Measurements from ENCODE around the gene TPT1. TPM values are rescaled to one million over a fixed set of nuclear protein-coding genes. Genes with fewer than 3 reads are reported as not detected.

TPT1 gene
- polyA plus RNA-seq, 3 donors = 2,102 to 5,638 (median 2,493) TPM

- H2AFZ ChIP-seq (ENCODE audit: insufficient read depth, low read depth, low read length, poor library complexity, severe bottlenecking) = no peak overlapping the region
- no peak for DNase-seq
- TF ChIP-seq, protein P1, sequence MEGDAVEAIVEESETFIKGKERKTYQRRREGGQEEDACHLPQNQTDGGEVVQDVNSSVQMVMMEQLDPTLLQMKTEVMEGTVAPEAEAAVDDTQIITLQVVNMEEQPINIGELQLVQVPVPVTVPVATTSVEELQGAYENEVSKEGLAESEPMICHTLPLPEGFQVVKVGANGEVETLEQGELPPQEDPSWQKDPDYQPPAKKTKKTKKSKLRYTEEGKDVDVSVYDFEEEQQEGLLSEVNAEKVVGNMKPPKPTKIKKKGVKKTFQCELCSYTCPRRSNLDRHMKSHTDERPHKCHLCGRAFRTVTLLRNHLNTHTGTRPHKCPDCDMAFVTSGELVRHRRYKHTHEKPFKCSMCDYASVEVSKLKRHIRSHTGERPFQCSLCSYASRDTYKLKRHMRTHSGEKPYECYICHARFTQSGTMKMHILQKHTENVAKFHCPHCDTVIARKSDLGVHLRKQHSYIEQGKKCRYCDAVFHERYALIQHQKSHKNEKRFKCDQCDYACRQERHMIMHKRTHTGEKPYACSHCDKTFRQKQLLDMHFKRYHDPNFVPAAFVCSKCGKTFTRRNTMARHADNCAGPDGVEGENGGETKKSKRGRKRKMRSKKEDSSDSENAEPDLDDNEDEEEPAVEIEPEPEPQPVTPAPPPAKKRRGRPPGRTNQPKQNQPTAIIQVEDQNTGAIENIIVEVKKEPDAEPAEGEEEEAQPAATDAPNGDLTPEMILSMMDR (IDR thresholded peaks at IDR 0.05) = no peak
- H3K27me3 ChIP-seq (ENCODE audit: control insufficient read depth in 2 of 2, insufficient read depth in 2 of 2, low read length in 2 of 2) = no peaks in the 10 kb centered on the region
- H3K9me3 ChIP-seq (replicated peaks in 1 of 2; ENCODE audit: control insufficient read depth in 1 of 2, insufficient read depth in 1 of 2, low read length in 2 of 2) = no peaks in the 10 kb centered on the region
- H3K27ac ChIP-seq (ENCODE audit: low read depth in 1 of 2, low read length in 2 of 2) = no peak overlapping the region
- H3K27ac Mint-ChIP-seq = peak overlapping the region in 1 of 7 donors; percentile 24
- no peak overlapping the region for H3K4me3 Mint-ChIP-seq
- no peaks in the 10 kb centered on the region for H3K36me3 ChIP-seq (replicated peaks in 1 of 2; ENCODE audit: control insufficient read depth in 1 of 2, insufficient read depth in 2 of 2, low read length in 2 of 2)
- H4K20me1 ChIP-seq (ENCODE audit: insufficient read depth, low read length) = no peaks in the 10 kb centered on the region
- no peak overlapping the region for H3K9ac ChIP-seq (ENCODE audit: insufficient read depth, low read length, poor library complexity, severe bottlenecking)
- H3K4me1 ChIP-seq (ENCODE audit: control insufficient read depth in 1 of 2, insufficient read depth in 2 of 2, low read length in 2 of 2) = no peaks in the 10 kb centered on the region
- intact Hi-C loops (cut with micrococcal nuclease) = no loop called here
- H3K36me3 Mint-ChIP-seq = peaks cover 0 to 2% of the 10 kb centered on the region in 2 donors
- H3K9me3 Mint-ChIP-seq = no peaks in the 10 kb centered on the region
- H3K27me3 Mint-ChIP-seq (ENCODE audit: low read depth in 3 of 3) = peaks cover 2 to 10% (median 9%) of the 10 kb centered on the region in 3 donors
- no peaks in the 10 kb centered on the region for H3K79me2 ChIP-seq (ENCODE audit: insufficient read depth, low read length)
- H3K4me3 ChIP-seq (replicated peaks in 1 of 3; ENCODE audit: low read depth in 2 of 3, low read length in 3 of 3) = no peak overlapping the region
- H3K4me1 Mint-ChIP-seq = peaks cover 6% of the 10 kb centered on the region
- no peak overlapping the region for H3K4me2 ChIP-seq (replicated peaks; ENCODE audit: extremely low read depth, low read length, poor library complexity, severe bottlenecking)
These were observed 44.7 kb downstream of the TPT1 start for GRCh38 chr13:45296259-45296658.

DNA sequence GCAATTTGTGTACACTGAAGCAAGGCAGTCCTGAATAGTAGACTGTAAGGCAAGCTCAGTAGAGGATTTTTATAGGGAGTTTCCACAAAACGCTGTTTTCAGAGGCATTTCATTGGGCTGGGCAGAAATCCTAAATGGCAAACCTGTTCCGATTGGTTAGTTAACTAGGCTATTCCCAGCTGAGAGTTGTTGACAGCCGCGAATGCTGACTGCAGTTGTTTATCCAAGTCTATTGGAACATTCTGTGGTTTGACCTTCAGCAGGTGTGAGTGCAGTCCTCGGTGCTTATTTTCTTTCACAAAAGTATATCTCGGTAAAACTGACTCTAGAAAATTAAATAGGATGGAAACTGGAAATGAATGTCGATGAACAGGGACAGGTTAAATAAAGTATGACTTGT is 45.4 kb downstream of the TPT1 start:
- no peak overlapping the region for H3K4me3 Mint-ChIP-seq
- Histone ChIP-seq H3K9me3 (replicated peaks in 1 of 2; ENCODE audit: control insufficient read depth in 1 of 2, insufficient read depth in 1 of 2, low read length in 2 of 2) (no peaks in the 10 kb centered on the region), H3K27me3 (ENCODE audit: control insufficient read depth in 2 of 2, insufficient read depth in 2 of 2, low read length in 2 of 2) (no peaks in the 10 kb centered on the region), H3K4me1 (ENCODE audit: control insufficient read depth in 1 of 2, insufficient read depth in 2 of 2, low read length in 2 of 2) (no peaks in the 10 kb centered on the region), H3K4me3 (replicated peaks in 1 of 3; ENCODE audit: low read depth in 2 of 3, low read length in 3 of 3) (no peak overlapping the region), H2AFZ (ENCODE audit: insufficient read depth, low read depth, low read length, poor library complexity, severe bottlenecking) (no peak overlapping the region), H4K20me1 (ENCODE audit: insufficient read depth, low read length) (no peaks in the 10 kb centered on the region), H3K27ac (ENCODE audit: low read depth in 1 of 2, low read length in 2 of 2) (no peak overlapping the region), H3K36me3 (replicated peaks in 1 of 2; ENCODE audit: control insufficient read depth in 1 of 2, insufficient read depth in 2 of 2, low read length in 2 of 2) (no peaks in the 10 kb centered on the region), H3K79me2 (ENCODE audit: insufficient read depth, low read length) (no peaks in the 10 kb centered on the region), H3K9ac (ENCODE audit: insufficient read depth, low read length, poor library complexity, severe bottlenecking) (no peak overlapping the region), H3K4me2 (replicated peaks; ENCODE audit: extremely low read depth, low read length, poor library complexity, severe bottlenecking) (no peak overlapping the region)
- peaks cover 5% of the 10 kb centered on the region for H3K4me1 Mint-ChIP-seq
- H3K27ac Mint-ChIP-seq = no peak overlapping the region
- TF ChIP-seq, protein P1 (IDR thresholded peaks at IDR 0.05) = no peak
- no peaks in the 10 kb centered on the region for H3K9me3 Mint-ChIP-seq
- DNase-seq = no peak
- 95% methylated on average over 7 of the region's 7 CpGs for WGBS (ENCODE audit: insufficient coverage)
- intact Hi-C loops (cut with micrococcal nuclease) = no loop called here
- H3K36me3 Mint-ChIP-seq = peaks cover 0 to 5% of the 10 kb centered on the region in 2 donors
- peaks cover 2 to 7% (median 3%) of the 10 kb centered on the region in 3 donors for H3K27me3 Mint-ChIP-seq (ENCODE audit: low read depth in 3 of 3)
